ENCODE results near the gene CAMK2D.

The CAMK2D gene

GRCh38 chr4:113625902-113626301 lies 135.6 kb downstream of the CAMK2D start:
- no peaks in the 10 kb centered on the region for H3K4me1 ChIP-seq (ENCODE audit: control insufficient read depth, insufficient read depth, low read length)

GRCh38 chr4:113623274-113623894 lies 138.2 kb downstream of the CAMK2D start:
- Histone ChIP-seq H3K36me3 (ENCODE audit: control insufficient read depth, insufficient read depth, low read length) (no peaks in the 10 kb centered on the region), H3K4me1 (ENCODE audit: control insufficient read depth, insufficient read depth, low read length) (no peaks in the 10 kb centered on the region)

More at GRCh38 chr4:113625902-113626301, 135.6 kb downstream of the CAMK2D start:
- no peaks in the 10 kb centered on the region for H3K36me3 ChIP-seq (ENCODE audit: control insufficient read depth, insufficient read depth, low read length)
- no peak overlapping the region for H3K27ac ChIP-seq (ENCODE audit: low read depth, low read length)
- no peak overlapping the region for H3K9ac ChIP-seq (ENCODE audit: low read depth, low read length)
- no peak overlapping the region for H3K4me3 ChIP-seq (ENCODE audit: low read depth, low read length)
- no peaks in the 10 kb centered on the region for H3K27me3 ChIP-seq (ENCODE audit: control insufficient read depth, insufficient read depth, low read length)
- H3K9me3 ChIP-seq (ENCODE audit: control insufficient read depth, insufficient read depth, low read length) = no peaks in the 10 kb centered on the region

GRCh38 chr4:113621633-113622032 lies 139.9 kb downstream of the CAMK2D start:
- no peak overlapping the region for H3K27ac ChIP-seq (ENCODE audit: low read depth, low read length)
- no peak overlapping the region for H3K4me3 ChIP-seq (ENCODE audit: low read depth, low read length)
- H3K27me3 ChIP-seq (ENCODE audit: control insufficient read depth, insufficient read depth, low read length) = no peaks in the 10 kb centered on the region
- H3K4me1 ChIP-seq (ENCODE audit: control insufficient read depth, insufficient read depth, low read length) = no peaks in the 10 kb centered on the region
- no peaks in the 10 kb centered on the region for H3K36me3 ChIP-seq (ENCODE audit: control insufficient read depth, insufficient read depth, low read length)
- no peaks in the 10 kb centered on the region for H3K9me3 ChIP-seq (ENCODE audit: control insufficient read depth, insufficient read depth, low read length)
- no peak overlapping the region for H3K9ac ChIP-seq (ENCODE audit: low read depth, low read length)

More at GRCh38 chr4:113623274-113623894, 138.2 kb downstream of the CAMK2D start:
- Histone ChIP-seq H3K27ac (ENCODE audit: low read depth, low read length) (no peak overlapping the region), H3K9ac (ENCODE audit: low read depth, low read length) (no peak overlapping the region), H3K27me3 (ENCODE audit: control insufficient read depth, insufficient read depth, low read length) (no peaks in the 10 kb centered on the region), H3K4me3 (ENCODE audit: low read depth, low read length) (no peak overlapping the region), H3K9me3 (ENCODE audit: control insufficient read depth, insufficient read depth, low read length) (no peaks in the 10 kb centered on the region)

- H3K9ac ChIP-seq (ENCODE audit: low read depth, low read length) = no peak overlapping the region
- no peak overlapping the region for H3K4me3 ChIP-seq (ENCODE audit: low read depth, low read length)
These were observed 141.5 kb downstream of the CAMK2D start for GRCh38 chr4:113620032-113620431.

GRCh38 chr4:113619526-113619925 lies 142.0 kb downstream of the CAMK2D start:
- no peaks in the 10 kb centered on the region for H3K27me3 ChIP-seq (ENCODE audit: control insufficient read depth, insufficient read depth, low read length)
- no peaks in the 10 kb centered on the region for H3K36me3 ChIP-seq (ENCODE audit: control insufficient read depth, insufficient read depth, low read length)
- H3K4me3 ChIP-seq (ENCODE audit: low read depth, low read length) = no peak overlapping the region
- no peaks in the 10 kb centered on the region for H3K4me1 ChIP-seq (ENCODE audit: control insufficient read depth, insufficient read depth, low read length)
- no peaks in the 10 kb centered on the region for H3K9me3 ChIP-seq (ENCODE audit: control insufficient read depth, insufficient read depth, low read length)
- H3K27ac ChIP-seq (ENCODE audit: low read depth, low read length) = no peak overlapping the region
- H3K9ac ChIP-seq (ENCODE audit: low read depth, low read length) = no peak overlapping the region

More at GRCh38 chr4:113620032-113620431, 141.5 kb downstream of the CAMK2D start:
- no peaks in the 10 kb centered on the region for H3K27me3 ChIP-seq (ENCODE audit: control insufficient read depth, insufficient read depth, low read length)
- no peaks in the 10 kb centered on the region for H3K36me3 ChIP-seq (ENCODE audit: control insufficient read depth, insufficient read depth, low read length)
- no peaks in the 10 kb centered on the region for H3K4me1 ChIP-seq (ENCODE audit: control insufficient read depth, insufficient read depth, low read length)
- H3K9me3 ChIP-seq (ENCODE audit: control insufficient read depth, insufficient read depth, low read length) = no peaks in the 10 kb centered on the region
- H3K27ac ChIP-seq (ENCODE audit: low read depth, low read length) = no peak overlapping the region

- Histone ChIP-seq H3K4me1 (ENCODE audit: control insufficient read depth, insufficient read depth, low read length) (no peaks in the 10 kb centered on the region), H3K9ac (ENCODE audit: low read depth, low read length) (no peak overlapping the region), H3K4me3 (ENCODE audit: low read depth, low read length) (no peak overlapping the region), H3K36me3 (ENCODE audit: control insufficient read depth, insufficient read depth, low read length) (no peaks in the 10 kb centered on the region), H3K27me3 (ENCODE audit: control insufficient read depth, insufficient read depth, low read length) (no peaks in the 10 kb centered on the region), H3K27ac (ENCODE audit: low read depth, low read length) (no peak overlapping the region), H3K9me3 (ENCODE audit: control insufficient read depth, insufficient read depth, low read length) (no peaks in the 10 kb centered on the region)
These were observed 143.3 kb downstream of the CAMK2D start for GRCh38 chr4:113618205-113618604.

GRCh38 chr4:113617195-113617594 lies 144.3 kb downstream of the CAMK2D start:
- Histone ChIP-seq H3K27ac (ENCODE audit: low read depth, low read length) (no peak overlapping the region), H3K4me1 (ENCODE audit: control insufficient read depth, insufficient read depth, low read length) (no peaks in the 10 kb centered on the region), H3K27me3 (ENCODE audit: control insufficient read depth, insufficient read depth, low read length) (no peaks in the 10 kb centered on the region), H3K9me3 (ENCODE audit: control insufficient read depth, insufficient read depth, low read length) (no peaks in the 10 kb centered on the region), H3K4me3 (ENCODE audit: low read depth, low read length) (no peak overlapping the region), H3K9ac (ENCODE audit: low read depth, low read length) (no peak overlapping the region), H3K36me3 (ENCODE audit: control insufficient read depth, insufficient read depth, low read length) (no peaks in the 10 kb centered on the region)

- Histone ChIP-seq H3K27me3 (ENCODE audit: control insufficient read depth, insufficient read depth, low read length) (no peaks in the 10 kb centered on the region), H3K27ac (ENCODE audit: low read depth, low read length) (no peak overlapping the region)
These were observed 145.1 kb downstream of the CAMK2D start for GRCh38 chr4:113616443-113616842.

GRCh38 chr4:113614414-113614813 lies 147.1 kb downstream of the CAMK2D start:
- Histone ChIP-seq H3K9ac (ENCODE audit: low read depth, low read length) (no peak overlapping the region), H3K27ac (ENCODE audit: low read depth, low read length) (no peak overlapping the region), H3K9me3 (ENCODE audit: control insufficient read depth, insufficient read depth, low read length) (no peaks in the 10 kb centered on the region), H3K36me3 (ENCODE audit: control insufficient read depth, insufficient read depth, low read length) (no peaks in the 10 kb centered on the region), H3K4me3 (ENCODE audit: low read depth, low read length) (no peak overlapping the region), H3K27me3 (ENCODE audit: control insufficient read depth, insufficient read depth, low read length) (no peaks in the 10 kb centered on the region), H3K4me1 (ENCODE audit: control insufficient read depth, insufficient read depth, low read length) (no peaks in the 10 kb centered on the region)

More at GRCh38 chr4:113616443-113616842, 145.1 kb downstream of the CAMK2D start:
- Histone ChIP-seq H3K9me3 (ENCODE audit: control insufficient read depth, insufficient read depth, low read length) (no peaks in the 10 kb centered on the region), H3K4me3 (ENCODE audit: low read depth, low read length) (no peak overlapping the region), H3K36me3 (ENCODE audit: control insufficient read depth, insufficient read depth, low read length) (no peaks in the 10 kb centered on the region), H3K4me1 (ENCODE audit: control insufficient read depth, insufficient read depth, low read length) (no peaks in the 10 kb centered on the region), H3K9ac (ENCODE audit: low read depth, low read length) (no peak overlapping the region)

GRCh38 chr4:113613503-113613902 lies 148.0 kb downstream of the CAMK2D start:
- H3K9me3 ChIP-seq (ENCODE audit: control insufficient read depth, insufficient read depth, low read length) = no peaks in the 10 kb centered on the region
- no peak overlapping the region for H3K9ac ChIP-seq (ENCODE audit: low read depth, low read length)
- no peaks in the 10 kb centered on the region for H3K36me3 ChIP-seq (ENCODE audit: control insufficient read depth, insufficient read depth, low read length)
- no peak overlapping the region for H3K27ac ChIP-seq (ENCODE audit: low read depth, low read length)
- no peaks in the 10 kb centered on the region for H3K4me1 ChIP-seq (ENCODE audit: control insufficient read depth, insufficient read depth, low read length)
- no peaks in the 10 kb centered on the region for H3K27me3 ChIP-seq (ENCODE audit: control insufficient read depth, insufficient read depth, low read length)
- H3K4me3 ChIP-seq (ENCODE audit: low read depth, low read length) = no peak overlapping the region

GRCh38 chr4:113610537-113610936 lies 151.0 kb downstream of the CAMK2D start:
- no peak overlapping the region for H3K27ac ChIP-seq (ENCODE audit: low read depth, low read length)
- H3K4me1 ChIP-seq (ENCODE audit: control insufficient read depth, insufficient read depth, low read length) = no peaks in the 10 kb centered on the region
- H3K36me3 ChIP-seq (ENCODE audit: control insufficient read depth, insufficient read depth, low read length) = no peaks in the 10 kb centered on the region
- no peaks in the 10 kb centered on the region for H3K9me3 ChIP-seq (ENCODE audit: control insufficient read depth, insufficient read depth, low read length)
- H3K27me3 ChIP-seq (ENCODE audit: control insufficient read depth, insufficient read depth, low read length) = no peaks in the 10 kb centered on the region
- H3K9ac ChIP-seq (ENCODE audit: low read depth, low read length) = no peak overlapping the region
- H3K4me3 ChIP-seq (ENCODE audit: low read depth, low read length) = no peak overlapping the region
